ENCODE measurements around the gene OR4N2.
"Not testable (repeated sequence)": the region's sequence is repeated elsewhere in the genome, so short reads cannot be mapped to it uniquely, and the experiment has no call there.

OR4N2 gene, protein sequence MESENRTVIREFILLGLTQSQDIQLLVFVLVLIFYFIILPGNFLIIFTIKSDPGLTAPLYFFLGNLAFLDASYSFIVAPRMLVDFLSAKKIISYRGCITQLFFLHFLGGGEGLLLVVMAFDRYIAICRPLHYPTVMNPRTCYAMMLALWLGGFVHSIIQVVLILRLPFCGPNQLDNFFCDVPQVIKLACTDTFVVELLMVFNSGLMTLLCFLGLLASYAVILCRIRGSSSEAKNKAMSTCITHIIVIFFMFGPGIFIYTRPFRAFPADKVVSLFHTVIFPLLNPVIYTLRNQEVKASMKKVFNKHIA

DNA sequence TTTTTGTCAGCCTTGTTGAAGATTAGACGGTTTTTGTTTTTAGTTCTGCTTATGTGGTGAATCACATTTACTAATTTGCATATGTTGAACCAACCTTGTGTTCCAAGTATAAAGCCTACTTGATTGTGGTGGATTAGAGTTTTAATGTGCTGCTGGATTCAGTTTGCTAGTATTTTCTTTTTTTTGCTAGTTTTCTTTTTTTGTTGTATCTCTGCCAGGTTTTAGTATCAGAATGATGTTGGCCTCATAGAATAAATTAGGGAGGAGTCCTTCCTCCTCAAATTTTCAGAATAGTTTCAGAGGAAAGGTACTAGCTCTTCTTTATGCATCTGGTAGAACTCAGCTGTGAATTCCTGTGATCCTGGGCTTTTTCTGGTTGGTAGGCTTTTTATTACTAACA is at the start of gene OR4N2:
Gene OR4N2 (plus strand): TSS at position 301 of the 400 bp plus-strand sequence. CDS start 23,679 bp downstream, outside the sequence.
- DNase-seq: not testable (repeated sequence)

DNA sequence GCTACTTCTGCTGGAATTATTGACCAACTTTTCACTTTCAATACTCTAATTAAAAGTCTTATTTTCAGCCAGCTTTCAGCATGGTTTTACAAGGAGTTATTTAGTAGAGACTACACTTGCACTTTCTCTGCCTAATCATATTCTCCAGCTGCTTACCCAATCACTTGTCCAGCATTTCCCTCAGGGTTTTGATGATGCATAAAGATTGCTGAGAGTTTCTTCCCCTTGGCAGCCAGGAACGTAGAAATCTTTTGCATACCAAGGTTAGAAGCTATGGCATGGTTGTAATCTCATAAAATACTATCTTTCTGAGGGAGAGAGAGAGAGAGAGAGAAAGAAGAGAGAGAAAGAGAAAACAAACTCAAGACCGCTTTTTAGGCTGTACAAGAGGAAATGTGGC is 49.4 kb upstream of the OR4N2 start:
- no peak for DNase-seq

DNA sequence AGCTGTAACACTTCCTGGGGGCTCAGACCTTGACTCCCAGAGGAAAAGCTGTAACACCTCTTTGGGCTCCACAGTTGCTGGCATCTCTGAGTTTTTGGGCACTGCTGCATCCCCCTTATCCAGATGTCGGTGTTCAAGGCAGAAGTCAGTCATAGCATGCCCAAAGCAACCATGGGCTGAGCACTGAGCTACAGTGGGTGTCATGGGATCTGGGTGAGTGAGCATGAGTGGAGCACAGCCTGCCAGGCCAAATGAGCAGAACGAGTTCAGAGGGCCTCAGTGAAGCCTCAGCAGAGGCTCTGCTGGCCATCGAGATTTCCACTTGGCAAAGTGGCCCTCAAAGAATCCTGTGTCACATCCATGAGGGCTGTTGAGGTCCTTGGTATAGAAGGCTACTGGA is 32.1 kb upstream of the OR4N2 start:
- DNase-seq: not testable (repeated sequence)

DNA sequence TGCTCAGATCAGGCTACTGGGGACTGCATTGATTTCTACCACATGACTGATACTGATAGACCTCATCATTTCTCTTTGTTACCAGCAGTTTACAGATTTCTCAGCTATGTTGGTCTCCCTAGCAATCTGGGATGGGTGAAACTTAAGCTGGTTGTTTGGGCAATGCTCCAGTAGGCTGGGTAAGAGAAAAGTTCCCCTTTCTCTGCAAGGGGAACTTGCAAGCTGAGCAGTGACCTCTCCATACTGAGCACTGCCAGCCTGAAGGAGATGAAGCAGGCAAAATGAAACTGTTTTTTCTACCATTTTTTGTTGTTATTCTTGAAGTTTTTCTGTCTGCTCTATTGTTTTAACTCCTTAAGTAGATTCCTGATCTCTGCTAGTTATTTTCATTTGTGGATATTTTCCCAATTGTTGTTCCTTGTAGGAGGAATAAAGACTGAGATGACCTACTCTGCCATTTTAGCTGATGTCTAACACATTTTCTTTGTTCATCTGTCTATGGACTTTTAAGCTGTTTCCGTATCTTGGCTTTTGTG is 31.6 kb upstream of the OR4N2 start:
- no peak for DNase-seq

DNA sequence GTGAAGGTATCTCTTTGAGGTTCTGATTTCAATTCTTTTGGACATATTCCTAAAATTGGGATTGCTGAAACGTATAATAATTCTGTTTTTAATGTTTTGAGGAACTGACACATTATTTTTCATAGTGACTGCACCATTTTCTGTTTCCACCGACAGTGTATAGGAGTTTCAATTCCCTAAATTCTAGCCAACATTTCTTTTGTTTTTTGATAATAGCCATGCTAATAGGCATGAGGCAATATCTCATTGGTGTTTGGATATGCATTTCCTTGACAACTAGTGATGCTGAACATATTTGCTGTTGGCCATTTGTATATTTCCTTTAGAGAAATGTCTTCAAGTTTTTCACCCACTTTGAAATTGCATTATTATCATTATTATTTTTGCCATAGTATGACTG is 31.1 kb upstream of the OR4N2 start:
- not testable (repeated sequence) for DNase-seq

DNA sequence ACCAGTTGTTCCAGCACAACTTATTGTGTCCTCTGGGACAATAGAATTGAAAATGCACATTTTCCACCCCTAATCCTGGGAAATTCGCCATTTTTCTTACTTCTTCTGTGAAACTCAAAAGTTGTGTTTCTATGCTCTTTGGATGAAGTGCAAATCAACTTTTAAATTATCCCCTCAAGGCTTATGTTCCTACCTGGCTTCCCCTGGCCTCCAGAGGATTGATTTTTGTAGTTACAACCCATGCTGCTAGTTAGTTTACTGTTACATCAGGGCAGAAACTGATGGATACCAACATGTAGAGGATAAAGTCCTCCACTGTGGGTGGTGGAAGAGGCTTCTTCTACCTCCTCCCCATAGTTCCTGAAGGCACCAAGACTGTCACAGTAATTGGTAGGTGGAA is 30.4 kb upstream of the OR4N2 start, which contains the start of gene OR4M1:
Gene OR4M1 (plus strand): TSS at position 301 of the 400 bp plus-strand sequence. CDS start 6,819 bp downstream, outside the sequence.
- DNase-seq: not testable (repeated sequence)

DNA sequence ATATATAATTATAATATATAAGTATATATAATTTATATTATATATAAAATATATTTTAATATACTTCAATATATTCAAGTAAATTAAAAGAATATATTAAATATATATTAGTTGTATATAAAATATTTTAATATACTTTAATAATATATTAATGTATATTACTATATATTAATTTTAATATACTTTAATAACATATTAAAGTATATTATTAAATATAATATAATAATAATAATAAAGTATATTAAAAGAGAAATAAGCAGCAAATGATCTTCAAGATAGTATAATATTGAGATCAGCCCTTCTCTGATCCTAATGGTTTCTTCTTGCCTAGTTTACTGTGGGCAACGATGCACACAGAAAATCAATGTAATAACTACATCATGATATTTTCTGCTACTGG is 28.0 kb upstream of the OR4N2 start:
- no peak for DNase-seq

DNA sequence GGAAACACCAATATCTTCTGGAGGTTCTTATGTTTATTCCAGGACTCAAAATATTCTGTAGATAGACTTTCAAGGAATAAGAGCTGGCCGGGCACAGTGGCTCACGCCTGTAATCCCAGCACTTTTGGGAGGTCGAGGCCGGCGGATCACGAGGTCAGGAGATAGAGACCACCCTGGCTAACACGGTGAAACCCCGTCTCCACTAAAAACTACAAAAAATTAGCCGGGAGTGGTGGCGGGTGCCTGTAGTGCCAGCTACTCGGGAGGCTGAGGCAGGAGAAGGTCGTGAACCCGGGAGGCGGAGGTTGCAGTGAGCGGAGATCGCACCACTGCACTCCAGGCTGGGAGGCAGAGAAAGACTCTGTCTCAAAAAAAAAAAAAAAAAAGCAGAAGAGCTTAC is 17.7 kb upstream of the OR4N2 start:
- not testable (repeated sequence) for DNase-seq

DNA sequence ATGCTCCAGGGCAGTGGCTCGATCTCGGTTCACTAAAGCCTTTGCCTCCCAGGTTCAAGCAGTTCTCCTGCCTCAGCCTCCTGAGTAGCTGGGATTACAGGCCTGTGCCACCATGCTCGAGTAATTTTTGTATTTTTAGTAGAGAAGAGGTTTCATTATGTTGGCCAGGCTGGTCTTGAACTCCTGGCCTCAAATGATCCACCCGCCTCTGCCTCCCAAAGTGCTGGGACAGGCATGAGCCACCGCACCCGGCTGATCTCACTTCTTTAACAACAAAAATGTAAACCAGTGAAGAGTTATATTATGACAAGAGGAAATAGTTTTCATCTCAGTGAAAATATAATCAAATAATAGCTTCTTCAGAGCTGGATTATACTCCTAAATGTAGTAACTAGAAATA is 16.3 kb upstream of the OR4N2 start:
- DNase-seq: not testable (repeated sequence)

DNA sequence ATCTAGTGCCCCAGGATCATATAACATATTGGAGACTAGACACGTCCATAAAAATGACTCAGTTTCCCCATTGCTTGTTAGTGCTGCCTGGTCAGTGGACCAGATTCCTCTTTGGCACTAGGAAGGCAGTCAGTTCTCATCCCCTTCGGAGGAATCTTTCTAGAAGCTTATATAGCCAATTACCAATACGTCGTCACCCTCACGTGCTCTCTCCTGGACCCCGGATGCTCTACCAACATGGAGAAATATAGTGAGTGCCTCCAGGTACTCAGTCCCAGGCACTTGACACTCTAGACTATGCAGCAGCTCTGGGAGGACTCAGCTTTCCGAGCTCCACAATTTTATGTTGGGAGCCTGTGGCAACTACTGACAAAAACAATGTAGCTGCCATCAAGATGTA is 15.4 kb upstream of the OR4N2 start:
- not testable (repeated sequence) for DNase-seq

DNA sequence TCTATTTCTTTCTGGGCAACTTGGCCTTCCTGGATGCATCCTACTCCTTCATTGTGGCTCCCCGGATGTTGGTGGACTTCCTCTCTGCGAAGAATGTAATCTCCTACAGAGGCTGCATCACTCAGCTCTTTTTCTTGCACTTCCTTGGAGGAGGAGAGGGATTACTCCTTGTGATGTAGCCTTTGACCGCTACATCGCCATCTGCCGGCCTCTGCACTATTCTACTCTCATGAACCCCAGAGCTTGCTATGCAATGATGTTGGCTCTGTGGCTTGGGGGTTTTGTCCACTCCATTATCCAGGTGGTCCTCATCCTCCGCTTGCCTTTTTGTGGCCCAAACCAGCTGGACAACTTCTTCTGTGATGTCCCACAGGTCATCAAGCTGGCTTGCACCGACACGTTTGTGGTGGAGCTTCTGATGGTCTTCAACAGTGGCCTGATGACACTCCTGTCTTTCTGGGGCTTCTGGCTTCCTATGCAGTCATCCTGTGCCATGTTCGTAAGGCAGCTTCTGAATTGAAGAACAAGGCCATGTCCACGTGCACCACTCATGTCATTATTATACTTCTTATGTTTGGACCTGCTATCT is 7.0 kb upstream of the OR4N2 start:
- not testable (repeated sequence) for DNase-seq

DNA sequence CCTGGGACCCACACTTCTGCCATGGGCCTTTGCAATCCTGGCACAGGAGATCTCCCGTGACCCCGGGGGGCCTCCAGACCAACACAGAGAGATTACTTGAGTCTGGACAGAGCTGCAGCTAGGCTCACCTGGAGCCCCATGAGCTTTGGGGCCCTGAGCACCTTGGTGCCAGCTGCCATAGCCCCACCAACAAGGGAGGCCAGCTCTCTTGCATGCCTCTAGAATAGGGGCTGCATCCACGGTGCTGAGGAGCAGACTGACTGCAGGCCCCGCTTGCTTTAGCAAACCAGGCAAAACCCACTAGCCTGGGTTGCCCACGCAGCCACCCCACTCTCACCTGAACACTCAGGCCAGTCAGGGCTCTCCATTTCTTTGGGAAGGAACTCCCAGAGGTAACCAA is 3.7 kb upstream of the OR4N2 start:
- DNase-seq: no peak

DNA sequence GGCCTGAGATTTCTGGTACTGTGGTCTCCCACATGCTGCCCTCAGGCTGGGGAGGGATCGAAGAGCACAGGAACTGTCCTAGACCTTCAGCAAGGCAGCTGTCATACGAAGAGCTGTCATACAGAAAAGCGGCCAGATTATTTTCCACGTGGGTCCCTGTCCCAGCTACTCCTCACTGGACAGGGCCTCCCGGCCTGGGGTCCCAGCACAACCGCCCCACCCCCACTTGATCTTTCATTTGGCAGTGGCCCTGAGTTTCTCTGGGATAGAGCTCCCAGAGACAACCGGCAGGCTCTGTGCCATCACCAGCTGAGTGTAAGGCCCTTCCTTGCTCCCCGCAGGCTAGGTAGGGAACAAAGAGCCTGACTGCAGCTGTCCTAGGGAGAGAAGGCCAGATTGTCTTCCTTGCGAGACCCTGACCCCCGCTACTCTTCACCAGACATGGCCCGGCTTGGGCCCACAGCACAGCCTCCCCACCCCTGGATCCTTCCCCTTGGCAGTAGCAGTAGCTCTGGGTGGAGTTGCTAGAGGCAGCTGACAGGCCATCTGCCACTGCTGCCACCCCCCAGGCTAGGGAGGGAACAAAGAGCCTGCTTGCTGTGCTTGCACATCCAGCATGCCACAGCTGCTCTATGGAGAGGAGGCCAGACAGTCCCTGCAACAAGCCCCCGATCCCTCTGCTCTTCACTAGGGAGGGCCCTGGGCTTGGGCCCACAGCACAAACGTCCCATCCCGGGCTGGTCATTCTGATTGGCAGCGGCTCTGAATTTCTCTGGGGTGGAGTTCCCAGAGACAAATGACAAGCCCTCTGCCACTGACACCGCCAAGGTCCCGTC is 3.1 kb upstream of the OR4N2 start:
- DNase-seq: no peak

DNA sequence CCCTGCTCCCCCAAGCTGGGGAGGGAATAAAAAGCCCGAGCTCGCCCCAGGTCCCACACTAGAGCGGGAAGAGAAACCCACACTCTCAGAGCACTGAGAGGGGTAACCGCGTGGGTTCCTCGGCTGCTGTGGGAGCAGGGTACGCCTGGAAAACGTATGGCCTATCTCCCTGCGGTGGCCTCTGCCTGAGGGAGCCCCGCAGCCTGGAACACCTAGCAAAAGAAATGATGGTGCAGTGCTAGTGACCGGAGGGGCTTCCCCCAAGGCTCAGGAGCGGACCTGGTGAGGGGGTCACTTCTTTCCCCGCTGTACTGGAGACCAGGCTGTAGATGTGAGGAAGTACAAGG is 2.5 kb upstream of the OR4N2 start:
- no peak for DNase-seq

DNA sequence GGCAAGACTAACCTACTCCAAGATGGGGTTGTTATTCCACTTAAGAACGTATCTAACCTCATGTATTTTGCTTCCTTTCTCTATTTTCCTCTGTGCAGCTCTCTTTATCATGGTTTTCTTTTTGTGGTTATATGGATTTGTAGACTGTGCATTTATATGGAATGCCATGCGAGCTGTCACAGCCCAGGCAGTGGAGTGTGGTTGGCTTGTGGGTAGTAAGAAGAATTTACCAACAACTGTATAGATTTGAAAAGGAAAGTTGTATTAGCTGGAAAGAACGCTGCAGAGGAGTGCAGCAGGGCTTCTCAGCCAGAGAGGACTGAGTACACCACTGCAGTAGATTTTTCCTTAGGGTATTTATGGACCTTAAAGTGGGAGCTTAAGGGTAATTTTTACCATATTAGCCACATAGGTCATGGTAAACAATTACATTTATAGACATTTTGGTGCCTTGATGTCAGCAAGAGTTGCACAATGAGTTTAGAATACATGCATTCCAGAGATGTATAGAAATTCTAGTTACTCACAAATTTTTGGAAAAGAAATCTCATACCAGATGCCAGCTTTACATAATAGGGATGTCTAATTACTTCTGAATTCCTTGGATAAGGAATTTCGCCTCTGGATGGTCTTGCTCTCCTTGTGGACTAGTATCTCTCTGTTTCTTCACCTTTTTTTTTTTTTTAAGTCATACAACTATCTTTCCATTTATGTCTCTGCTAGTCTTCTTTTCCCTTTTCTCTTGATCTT is 9.8 kb downstream of the OR4N2 start:
- DNase-seq: not testable (repeated sequence)

DNA sequence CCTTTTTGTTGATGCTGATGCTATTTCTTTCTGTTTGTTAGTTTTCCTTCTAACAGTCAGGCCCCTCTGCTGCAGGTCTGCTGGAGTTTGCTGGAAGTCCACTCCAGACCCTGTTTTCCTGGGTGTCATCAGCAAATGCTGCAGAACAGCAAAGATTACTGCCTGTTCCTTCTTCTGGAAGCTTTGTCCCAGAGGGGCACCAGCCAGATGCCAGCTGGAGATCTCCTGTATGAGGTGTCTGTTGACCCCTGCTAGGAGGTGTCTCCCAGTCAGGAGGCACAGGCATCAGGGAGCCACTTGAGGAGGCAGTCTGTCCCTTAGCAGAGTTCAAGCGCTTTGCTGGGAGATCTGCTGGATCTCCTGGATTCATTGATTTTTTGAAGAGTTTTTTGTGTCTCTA is 16.3 kb downstream of the OR4N2 start:
- DNase-seq: not testable (repeated sequence)

DNA sequence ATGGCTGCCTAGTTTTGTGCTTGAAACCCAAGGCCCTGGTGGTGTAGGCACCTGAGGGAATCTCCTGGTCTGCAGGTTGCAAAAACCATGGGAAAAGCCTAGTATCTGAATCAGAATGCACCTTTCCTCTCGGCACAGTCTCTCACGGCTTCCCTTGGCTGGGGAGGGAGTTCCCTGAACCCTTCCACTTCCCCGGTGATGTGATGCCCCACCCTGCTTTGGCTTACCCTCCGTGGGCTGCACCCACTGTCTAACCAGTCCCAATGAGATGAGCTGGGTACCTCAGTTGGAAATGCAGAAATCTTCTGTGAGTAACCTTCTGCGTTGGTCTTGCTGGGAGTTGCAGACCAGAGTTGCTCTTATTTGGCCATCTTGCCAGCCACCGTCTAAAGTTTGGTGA is 17.4 kb downstream of the OR4N2 start:
- DNase-seq: not testable (repeated sequence)

DNA sequence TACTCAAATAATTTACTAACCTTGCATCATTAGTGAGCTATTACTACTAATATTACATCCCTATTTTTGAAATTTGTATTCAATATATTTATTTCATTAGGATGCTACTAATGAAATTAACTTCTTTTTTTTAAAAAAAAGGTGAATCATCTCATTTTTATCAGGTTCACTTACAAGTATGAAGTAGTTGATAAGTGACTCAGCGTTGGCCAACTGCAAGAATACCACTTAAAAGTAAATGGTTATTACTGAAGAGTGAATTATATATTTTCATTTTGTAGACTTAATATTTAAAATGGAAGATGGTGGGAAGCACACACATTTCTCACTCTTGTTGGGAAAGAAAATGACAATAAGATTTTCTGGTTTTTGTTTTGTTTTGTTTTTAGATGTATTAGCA is 19.6 kb downstream of the OR4N2 start:
- DNase-seq: no peak

DNA sequence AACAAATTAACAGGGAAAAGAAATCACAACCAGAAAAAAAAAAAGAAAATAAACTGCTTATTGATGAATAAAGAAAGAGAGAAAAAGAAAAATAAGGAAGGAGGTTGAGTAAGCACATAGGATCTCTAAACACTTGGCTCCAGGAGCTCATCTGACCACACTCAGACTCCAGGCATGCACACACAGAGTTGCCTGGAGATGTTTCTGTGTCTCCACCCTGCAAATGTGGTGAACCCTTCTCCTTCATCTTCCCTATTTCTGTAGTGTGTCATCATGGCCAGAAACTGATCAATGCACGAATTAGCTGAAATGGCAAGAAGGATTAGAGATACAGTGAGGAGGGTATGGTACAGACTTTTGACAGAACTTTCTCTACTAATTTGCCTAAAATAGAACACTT is 20.2 kb downstream of the OR4N2 start:
- no peak for DNase-seq

DNA sequence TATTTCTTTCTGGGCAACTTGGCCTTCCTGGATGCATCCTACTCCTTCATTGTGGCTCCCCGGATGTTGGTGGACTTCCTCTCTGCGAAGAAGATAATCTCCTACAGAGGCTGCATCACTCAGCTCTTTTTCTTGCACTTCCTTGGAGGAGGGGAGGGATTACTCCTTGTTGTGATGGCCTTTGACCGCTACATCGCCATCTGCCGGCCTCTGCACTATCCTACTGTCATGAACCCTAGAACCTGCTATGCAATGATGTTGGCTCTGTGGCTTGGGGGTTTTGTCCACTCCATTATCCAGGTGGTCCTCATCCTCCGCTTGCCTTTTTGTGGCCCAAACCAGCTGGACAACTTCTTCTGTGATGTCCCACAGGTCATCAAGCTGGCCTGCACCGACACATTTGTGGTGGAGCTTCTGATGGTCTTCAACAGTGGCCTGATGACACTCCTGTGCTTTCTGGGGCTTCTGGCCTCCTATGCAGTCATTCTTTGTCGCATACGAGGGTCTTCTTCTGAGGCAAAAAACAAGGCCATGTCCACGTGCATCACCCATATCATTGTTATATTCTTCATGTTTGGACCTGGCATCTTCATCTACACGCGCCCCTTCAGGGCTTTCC is 24.2 kb downstream of the OR4N2 start:
- DNase-seq: not testable (repeated sequence)

DNA sequence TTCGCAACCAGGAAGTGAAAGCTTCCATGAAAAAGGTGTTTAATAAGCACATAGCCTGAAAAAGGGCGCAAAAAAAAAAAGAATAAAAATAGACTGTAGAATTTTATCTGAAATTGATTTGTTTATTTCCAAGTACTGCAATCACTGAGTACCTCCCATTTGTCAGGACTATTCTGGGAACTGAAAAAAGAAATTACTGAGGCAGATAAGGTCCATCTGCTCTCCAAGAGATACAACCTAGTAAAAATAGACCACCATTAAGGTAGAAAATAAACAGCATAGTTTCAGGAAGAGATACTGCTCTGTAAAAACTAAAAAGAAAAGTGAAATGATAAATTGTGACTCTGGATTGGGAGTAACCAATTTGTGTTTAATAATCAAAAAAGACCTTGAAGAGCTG is 24.7 kb downstream of the OR4N2 start:
- no peak for DNase-seq

DNA sequence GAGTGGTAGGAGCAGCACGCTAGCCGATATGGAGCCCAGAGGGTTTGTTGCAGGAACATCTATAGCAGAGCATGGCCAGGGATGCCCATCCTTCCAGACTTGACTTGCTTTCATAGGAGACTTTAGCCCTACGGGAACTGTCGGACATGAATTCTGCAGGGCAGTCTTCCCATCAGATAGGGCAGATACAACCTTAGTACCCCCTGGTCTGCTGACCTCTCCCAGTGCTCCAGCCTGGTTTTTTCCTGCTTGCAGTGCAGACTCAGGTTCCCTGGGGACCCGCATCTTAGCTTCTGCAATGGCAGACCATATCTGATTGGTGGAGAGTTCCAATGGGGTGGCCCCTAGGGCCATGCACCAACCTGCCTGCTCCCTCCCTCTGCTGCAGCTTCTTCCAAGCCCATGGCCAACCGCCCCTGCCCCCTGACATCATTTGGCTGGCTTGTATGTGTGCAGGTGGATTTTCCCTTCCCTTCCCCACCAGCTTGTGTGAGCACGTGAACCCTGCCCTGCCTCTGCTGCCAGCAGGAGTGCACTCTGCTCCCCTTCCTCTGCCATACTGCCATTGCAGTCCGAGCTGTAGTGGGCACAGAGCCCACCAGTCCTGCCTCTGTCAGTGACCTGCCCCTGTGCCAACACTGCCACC is 30.8 kb downstream of the OR4N2 start:
- not testable (repeated sequence) for DNase-seq
